Neuron (in vitro differentiated cells): ENCODE data around the gene MUC2.

Source experiments
- H2AFZ ChIP-seq: one replicate; pipeline ENCODE4 v1.6.1; 2013; ENCODE audit warnings: low read depth, mild to moderate bottlenecking, inconsistent platforms, low read length, moderate library complexity
- H3K27me3 ChIP-seq: one replicate; pipeline ENCODE4 v1.6.1; 2013; ENCODE audit warnings: low read length; ENCODE audit not compliant: insufficient read depth
- H3K36me3 ChIP-seq: one replicate; pipeline ENCODE4 v1.6.1; 2013; ENCODE audit warnings: low read length; ENCODE audit not compliant: insufficient read depth
- H3K4me1 ChIP-seq: one replicate; pipeline ENCODE4 v1.6.1; 2013; ENCODE audit warnings: low read length; ENCODE audit not compliant: insufficient read depth
- H3K4me3 ChIP-seq: 2 replicates; pipeline ENCODE4 v1.5.1; 2013; ENCODE audit warnings: mild to moderate bottlenecking, low read length, moderate library complexity
- H3K9me3 ChIP-seq: one replicate; pipeline ENCODE4 v1.6.1; 2013; ENCODE audit warnings: low read length

The MUC2 gene

GRCh38 chr11:1074244-1075221 lies at the start of gene MUC2:
Gene MUC2 (plus strand): TSS chr11:1074874.
- H3K9me3 ChIP-seq: no peaks in the 10 kb centered on the region
- no peak within 1 kb of the TSS for H3K4me3 ChIP-seq
- no peaks in the 10 kb centered on the region for H3K36me3 ChIP-seq
- no peak within 1 kb of the TSS for H2AFZ ChIP-seq
- H3K4me1 ChIP-seq: no peaks in the 10 kb centered on the region
- peaks cover 6% of the 10 kb centered on the region for H3K27me3 ChIP-seq

- Histone ChIP-seq H3K4me3 (no peak overlapping the region), H3K4me1 (no peaks in the 10 kb centered on the region), H3K9me3 (no peaks in the 10 kb centered on the region), H3K27me3 (no peaks in the 10 kb centered on the region), H2AFZ (no peak overlapping the region), H3K36me3 (no peaks in the 10 kb centered on the region)
Observed at GRCh38 chr11:1025410-1026162, 49.1 kb upstream of the MUC2 start.

- H3K4me3 ChIP-seq: no peak overlapping the region
- H3K36me3 ChIP-seq: no peaks in the 10 kb centered on the region
- H3K9me3 ChIP-seq: no peaks in the 10 kb centered on the region
- no peak overlapping the region for H2AFZ ChIP-seq
- H3K4me1 ChIP-seq: no peaks in the 10 kb centered on the region
- H3K27me3 ChIP-seq: no peaks in the 10 kb centered on the region
Observed at GRCh38 chr11:1026163-1026450, 48.6 kb upstream of the MUC2 start.

- Histone ChIP-seq H3K9me3 (no peaks in the 10 kb centered on the region), H3K4me3 (no peak overlapping the region), H3K36me3 (no peaks in the 10 kb centered on the region), H2AFZ (no peak overlapping the region), H3K27me3 (no peaks in the 10 kb centered on the region), H3K4me1 (no peaks in the 10 kb centered on the region)
Observed at GRCh38 chr11:1026641-1027482, 47.8 kb upstream of the MUC2 start.

- Histone ChIP-seq H3K4me3 (no peak overlapping the region), H3K4me1 (no peaks in the 10 kb centered on the region), H2AFZ (no peak overlapping the region), H3K36me3 (no peaks in the 10 kb centered on the region), H3K9me3 (no peaks in the 10 kb centered on the region), H3K27me3 (no peaks in the 10 kb centered on the region)
Observed at GRCh38 chr11:1027483-1028290, 47.0 kb upstream of the MUC2 start.

GRCh38 chr11:1028291-1028540 lies 46.5 kb upstream of the MUC2 start:
- Histone ChIP-seq H3K4me1 (no peaks in the 10 kb centered on the region), H3K9me3 (no peaks in the 10 kb centered on the region), H3K4me3 (no peak overlapping the region), H3K36me3 (no peaks in the 10 kb centered on the region), H2AFZ (no peak overlapping the region), H3K27me3 (no peaks in the 10 kb centered on the region)

GRCh38 chr11:1028616-1029015 lies 46.1 kb upstream of the MUC2 start:
- Histone ChIP-seq H3K36me3 (no peaks in the 10 kb centered on the region), H3K9me3 (no peaks in the 10 kb centered on the region), H3K4me1 (no peaks in the 10 kb centered on the region), H3K4me3 (no peak overlapping the region), H2AFZ (no peak overlapping the region), H3K27me3 (no peaks in the 10 kb centered on the region)

GRCh38 chr11:1029051-1029450 lies 45.6 kb upstream of the MUC2 start:
- Histone ChIP-seq H3K36me3 (no peaks in the 10 kb centered on the region), H3K9me3 (no peaks in the 10 kb centered on the region), H3K4me1 (no peaks in the 10 kb centered on the region), H3K4me3 (no peak overlapping the region), H2AFZ (no peak overlapping the region), H3K27me3 (no peaks in the 10 kb centered on the region)

GRCh38 chr11:1029654-1030053 lies 45.0 kb upstream of the MUC2 start:
- H3K27me3 ChIP-seq: no peaks in the 10 kb centered on the region
- H2AFZ ChIP-seq: no peak overlapping the region
- H3K4me3 ChIP-seq: no peak overlapping the region
- no peaks in the 10 kb centered on the region for H3K9me3 ChIP-seq
- H3K4me1 ChIP-seq: no peaks in the 10 kb centered on the region
- no peaks in the 10 kb centered on the region for H3K36me3 ChIP-seq

GRCh38 chr11:1030086-1030485 lies 44.6 kb upstream of the MUC2 start:
- Histone ChIP-seq H3K4me3 (no peak overlapping the region), H3K4me1 (no peaks in the 10 kb centered on the region), H3K9me3 (no peaks in the 10 kb centered on the region), H3K27me3 (no peaks in the 10 kb centered on the region), H3K36me3 (no peaks in the 10 kb centered on the region), H2AFZ (no peak overlapping the region)

- no peaks in the 10 kb centered on the region for H3K27me3 ChIP-seq
- no peaks in the 10 kb centered on the region for H3K36me3 ChIP-seq
- no peak overlapping the region for H2AFZ ChIP-seq
- no peak overlapping the region for H3K4me3 ChIP-seq
- no peaks in the 10 kb centered on the region for H3K9me3 ChIP-seq
- no peaks in the 10 kb centered on the region for H3K4me1 ChIP-seq
Observed at GRCh38 chr11:1030556-1030955, 44.1 kb upstream of the MUC2 start.

GRCh38 chr11:1031121-1031899 lies 43.4 kb upstream of the MUC2 start:
- no peak overlapping the region for H3K4me3 ChIP-seq
- no peaks in the 10 kb centered on the region for H3K4me1 ChIP-seq
- no peak overlapping the region for H2AFZ ChIP-seq
- no peaks in the 10 kb centered on the region for H3K9me3 ChIP-seq
- H3K27me3 ChIP-seq: no peaks in the 10 kb centered on the region
- H3K36me3 ChIP-seq: no peaks in the 10 kb centered on the region
